GM21515 (cell line): ENCODE data around the gene SLC10A1.
"Not testable (repeated sequence)": the region's sequence is repeated elsewhere in the genome, so short reads cannot be mapped to it uniquely, and the experiment has no call there.

Experiments
- ATAC-seq: cut with Tn5 transposase; IDR thresholded peaks from one replicate; pipeline ENCODE4 v1.9.1; 2021; ENCODE audit not compliant: unreplicated experiment

Gene SLC10A1

DNA sequence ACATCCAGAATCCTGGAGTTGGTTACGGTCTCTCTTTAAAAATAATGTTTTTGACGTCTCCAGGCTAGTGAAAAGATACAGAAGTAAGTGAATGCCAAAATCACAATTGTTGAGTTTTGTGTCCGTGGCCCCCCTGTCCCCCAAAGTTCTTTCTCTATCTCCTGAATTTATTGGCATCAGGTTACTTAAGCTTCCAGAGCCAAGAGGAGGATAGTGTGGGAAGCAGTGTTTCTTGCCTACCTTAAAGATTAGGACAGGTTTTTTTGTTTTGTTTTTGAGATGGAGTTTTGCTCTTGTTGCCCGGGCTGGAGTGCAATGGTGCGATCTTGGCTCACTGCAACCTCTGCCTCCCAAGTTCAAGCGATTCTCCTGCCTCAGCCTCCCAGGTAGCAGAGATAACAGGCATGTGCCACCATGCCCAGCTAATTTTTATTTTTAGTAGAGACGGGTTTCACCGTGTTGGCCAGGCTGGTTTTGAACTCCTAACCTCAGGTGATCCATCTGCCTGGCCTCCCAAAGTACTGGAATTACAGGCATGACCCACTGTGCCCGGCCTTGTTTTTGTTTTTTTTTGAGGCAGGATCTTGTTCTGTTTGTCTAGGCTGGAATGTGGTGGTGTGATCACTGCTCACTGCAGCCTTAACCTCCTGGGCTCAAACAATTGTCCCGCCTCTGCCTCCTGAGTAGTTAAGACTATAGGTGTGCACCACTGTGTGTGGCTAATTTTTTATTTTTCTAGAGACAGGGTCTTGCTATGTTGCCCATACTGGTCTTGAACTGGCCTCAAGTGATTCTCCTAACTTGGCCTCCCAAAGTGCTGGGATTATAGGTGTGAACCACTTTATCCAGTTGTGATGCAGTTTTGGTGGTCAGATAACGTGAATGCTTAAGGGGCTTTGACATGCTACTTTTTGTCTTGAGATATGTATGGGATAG is 24.7 kb downstream of the SLC10A1 start:
- no peak for ATAC-seq

DNA sequence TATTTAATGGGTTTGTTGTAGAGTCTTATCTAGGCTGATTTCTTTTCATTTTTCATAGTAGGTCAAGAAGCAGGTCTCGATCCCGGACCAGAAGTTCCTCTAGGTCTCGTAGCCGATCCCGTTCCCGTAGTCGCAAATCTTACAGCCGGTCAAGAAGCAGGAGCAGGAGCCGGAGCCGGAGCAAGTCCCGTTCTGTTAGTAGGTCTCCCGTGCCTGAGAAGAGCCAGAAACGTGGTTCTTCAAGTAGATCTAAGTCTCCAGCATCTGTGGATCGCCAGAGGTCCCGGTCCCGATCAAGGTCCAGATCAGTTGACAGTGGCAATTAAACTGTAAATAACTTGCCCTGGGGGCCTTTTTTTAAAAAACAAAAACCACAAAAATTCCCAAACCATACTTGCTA is 25.9 kb downstream of the SLC10A1 start:
- ATAC-seq: no peak

DNA sequence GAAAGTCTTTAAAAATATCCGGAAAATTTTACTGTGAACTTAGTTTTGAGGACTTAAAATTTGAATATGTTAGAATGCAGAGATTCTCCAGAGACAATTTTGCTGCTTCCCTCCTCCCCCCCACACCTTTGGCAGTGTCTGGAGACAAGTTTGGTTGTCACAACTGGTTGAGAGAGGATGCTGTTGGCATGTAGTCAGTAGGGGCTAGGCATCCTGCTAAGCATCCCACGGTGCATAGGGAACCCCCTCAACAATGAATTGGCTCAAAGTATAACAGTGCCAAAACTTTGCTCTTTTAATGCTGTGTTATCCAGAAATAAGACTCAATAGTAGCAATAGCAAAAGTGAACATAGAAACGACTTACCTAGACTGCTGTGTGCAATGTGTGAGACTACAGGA is 26.5 kb downstream of the SLC10A1 start:
- ATAC-seq: no peak

DNA sequence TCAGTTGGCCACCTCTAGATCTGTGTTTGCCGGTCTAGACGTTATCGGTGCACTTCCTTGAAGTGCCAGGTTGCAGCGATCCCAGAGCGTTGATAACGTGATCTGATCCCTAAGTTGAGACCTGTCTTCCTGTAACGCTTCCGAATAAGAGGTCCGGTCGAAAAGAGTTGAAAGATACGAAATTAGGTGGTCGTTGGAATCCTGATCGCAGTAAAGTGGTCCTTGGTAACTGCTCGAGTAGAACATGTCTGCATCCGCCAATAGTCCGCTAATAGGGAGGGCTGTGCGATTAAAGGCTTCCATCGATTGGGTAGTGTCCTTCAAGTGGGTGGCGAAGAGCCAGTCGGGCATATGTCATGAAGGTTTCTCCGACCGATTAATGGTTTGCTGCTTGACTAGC is 27.4 kb downstream of the SLC10A1 start:
- no peak for ATAC-seq

DNA sequence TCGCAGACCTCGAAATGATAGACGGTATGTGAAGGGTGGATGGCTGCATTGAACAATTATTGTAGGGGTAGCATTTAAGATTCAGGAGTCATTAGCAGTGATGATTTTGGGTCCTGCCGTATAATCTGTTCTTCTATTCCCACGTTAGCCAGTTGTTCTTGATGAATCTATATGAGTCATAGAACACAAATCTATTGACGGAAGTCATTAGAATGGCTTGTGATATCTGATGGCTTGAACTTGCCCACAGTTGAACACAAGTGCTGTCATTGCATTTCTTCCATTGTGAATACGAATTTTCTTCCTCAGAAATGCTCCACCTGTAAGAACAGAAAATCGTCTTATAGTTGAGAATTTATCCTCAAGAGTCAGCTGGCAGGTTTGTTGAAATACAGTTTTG is 28.2 kb downstream of the SLC10A1 start:
- no peak for ATAC-seq

DNA sequence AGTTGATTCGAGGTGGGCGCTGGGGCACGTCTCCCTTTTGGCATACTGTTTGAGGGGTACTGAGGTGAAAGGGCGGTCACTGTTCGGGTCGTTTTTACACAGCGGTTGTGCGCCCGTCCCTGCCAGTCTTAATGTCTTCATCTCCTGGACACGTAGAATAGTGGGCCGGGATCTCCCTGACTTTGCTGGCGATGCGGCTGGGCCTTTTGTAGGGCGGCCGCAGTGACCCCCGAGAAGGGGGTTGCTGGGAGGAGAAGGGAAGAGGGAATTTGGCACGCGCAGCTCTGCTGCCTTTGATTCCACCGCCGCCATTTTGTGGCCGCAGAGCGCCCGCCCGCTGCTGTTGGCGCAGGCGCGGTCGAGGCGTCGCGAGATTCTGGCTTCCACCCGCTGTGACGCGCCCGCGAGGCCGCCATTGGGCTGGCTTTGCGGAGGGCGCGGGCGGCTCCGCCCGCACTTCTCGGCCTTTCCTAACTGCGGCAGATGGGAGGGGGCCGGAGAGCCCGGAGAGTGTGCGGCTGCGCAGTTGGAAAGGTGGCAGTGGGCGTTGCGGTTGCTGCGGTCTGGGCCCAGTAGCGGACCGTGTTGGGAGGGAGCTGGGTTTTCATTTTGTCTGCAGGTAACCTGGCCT is 29.6 kb downstream of the SLC10A1 start:
- ATAC-seq: peak; percentile 60

DNA sequence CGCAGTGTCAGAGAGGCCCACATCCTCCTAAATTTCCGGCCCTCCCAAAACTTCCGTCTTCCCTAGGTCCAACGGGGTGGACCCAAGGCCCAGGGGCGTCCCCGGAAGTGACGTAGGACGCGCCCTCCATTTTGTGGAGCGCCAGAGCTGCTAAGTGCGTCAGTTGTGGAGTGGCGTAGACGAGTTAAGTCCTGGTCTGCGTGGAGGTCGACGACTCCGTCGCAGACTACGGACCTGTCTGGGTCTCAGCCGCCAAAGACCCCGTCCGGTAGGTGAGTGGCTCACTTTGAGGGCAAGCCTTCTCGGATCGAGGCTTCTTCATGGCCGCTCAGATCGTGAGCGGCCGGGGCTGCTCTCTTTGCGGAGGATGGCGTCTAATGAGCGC is 30.1 kb downstream of the SLC10A1 start, which contains the start of gene SRSF5:
TSS of gene SRSF5 (plus strand) at position 159 of the 385 bp plus-strand sequence. CDS start 1,015 bp downstream, outside the sequence.
- peak; percentile 80 for ATAC-seq

DNA sequence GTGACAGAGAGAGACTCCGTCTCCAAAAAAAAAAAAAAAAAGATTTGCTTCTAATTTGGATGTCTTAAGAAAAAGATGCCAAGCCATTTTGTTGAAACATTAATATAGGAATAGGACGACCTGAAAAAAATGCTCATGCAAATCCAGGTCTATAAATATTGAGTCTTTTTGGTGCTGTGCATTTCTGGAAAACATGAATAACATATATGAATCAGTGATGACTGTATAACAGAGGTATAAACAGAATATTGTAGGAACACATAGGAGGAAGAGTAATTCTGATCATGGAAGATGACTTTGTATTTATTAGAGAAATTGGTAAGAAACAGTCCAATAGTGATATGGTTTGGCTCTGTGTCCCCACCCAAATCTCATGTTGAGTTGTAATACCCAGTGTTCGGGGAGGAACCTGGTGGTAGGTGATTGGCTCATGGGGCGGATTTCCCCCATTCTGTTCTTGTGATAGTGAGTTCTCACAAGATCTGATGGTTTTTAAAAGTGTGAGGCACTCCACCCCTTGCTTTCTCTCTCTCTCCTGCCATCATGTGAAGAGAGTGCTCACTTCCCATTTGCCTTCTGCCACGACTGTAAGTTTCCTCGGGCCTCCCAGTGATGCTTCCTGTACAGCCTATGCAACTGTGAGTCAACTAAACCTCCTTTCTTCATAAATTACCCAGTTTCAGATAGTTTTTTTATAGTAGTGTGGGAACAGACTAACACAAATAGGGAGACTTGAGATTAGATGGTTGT is 33.1 kb downstream of the SLC10A1 start:
- ATAC-seq: no peak

DNA sequence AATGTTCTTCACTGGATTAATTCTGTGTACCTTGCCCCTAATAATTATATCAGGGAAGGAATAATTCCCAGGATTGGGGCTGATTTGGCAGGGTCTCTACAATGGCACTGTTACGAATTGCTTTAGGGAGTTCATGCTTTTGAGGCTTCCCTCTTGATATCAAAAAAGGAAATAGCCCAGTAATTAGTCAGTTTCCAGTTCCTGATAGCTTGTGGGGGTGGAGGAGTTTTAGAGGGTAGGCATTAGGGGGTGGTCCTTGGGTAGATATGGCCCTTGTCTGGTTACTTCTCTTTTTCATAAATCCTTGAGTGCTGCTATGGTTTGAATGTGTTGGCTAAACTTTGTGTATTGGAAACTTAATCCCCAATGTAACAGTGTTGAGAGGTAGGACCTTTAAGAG is 36.2 kb downstream of the SLC10A1 start:
- ATAC-seq: no peak

DNA sequence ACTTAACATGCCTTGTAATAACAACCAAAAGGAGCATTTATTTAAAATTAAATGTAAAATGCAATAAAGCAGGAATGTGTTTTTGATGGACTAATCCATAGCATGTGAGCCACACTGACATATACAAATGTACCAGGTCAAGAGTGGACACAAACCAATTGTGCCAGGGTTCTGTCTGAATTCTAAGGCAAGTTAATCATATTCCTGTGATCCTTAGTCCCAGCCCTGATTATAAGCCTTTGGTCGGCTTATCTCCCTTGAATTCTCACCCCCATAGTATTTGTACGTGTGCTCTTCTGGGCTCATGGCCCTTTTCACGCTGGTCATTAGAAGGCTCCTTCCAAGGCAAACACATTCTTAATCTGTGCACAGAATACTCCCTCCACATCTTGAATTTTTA is 40.7 kb downstream of the SLC10A1 start:
- ATAC-seq: no peak

DNA sequence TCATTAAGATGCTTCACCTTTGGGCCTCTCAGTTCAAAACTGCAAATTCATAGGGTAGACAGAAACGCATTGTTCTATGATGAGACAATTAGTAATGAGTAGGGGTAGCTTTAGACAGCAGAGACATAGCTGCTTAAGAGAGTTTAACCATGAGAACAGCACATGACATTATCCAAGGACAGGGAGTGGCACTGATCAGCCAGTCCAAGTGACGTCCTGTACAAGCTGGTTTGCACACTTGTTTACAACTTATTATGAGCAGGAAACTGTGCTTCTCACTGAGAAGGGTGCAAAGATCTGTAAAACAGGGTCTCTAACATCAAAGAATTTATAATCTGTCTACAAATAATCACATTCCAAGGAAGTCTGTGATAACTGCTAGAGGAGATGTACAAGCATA is 41.3 kb downstream of the SLC10A1 start:
- ATAC-seq: no peak

DNA sequence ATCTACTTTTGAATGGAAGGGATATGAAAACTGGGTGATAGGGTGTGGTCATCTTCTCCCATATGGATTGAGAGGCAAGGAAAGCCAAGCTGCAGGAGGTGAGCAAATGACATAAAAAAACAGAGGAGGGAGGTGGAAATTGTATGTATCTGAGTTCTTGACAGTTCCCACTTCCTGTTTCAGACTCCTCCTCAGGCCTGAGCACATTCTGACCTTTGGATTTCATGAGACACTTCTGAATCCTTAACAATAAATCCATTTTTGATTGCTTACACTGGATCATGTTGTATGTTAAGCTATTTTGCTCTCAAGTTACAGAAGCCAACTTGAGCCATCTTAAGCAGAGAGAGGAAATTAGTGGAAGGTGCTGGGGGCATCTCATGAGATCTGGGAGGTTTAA is 41.7 kb downstream of the SLC10A1 start:
- ATAC-seq: no peak

DNA sequence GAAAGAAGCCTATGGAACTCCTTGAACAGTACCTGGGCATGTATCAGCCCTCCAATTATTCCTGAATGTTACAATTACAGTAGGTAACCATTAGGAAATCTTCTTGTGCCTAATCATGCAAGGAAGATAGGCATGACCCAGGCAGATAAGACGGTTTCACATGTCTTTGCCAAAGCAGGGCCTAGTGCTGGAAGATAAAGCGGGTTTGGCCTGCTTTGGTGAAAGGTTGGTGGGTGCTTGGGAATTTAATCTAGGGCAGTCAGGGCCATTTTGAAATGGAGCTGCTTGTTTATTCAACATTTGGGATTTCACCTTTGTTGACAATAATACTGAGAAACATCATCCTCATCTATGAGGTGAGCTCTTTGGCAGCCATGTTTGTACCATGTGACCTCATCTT is 42.6 kb downstream of the SLC10A1 start:
- no peak for ATAC-seq

DNA sequence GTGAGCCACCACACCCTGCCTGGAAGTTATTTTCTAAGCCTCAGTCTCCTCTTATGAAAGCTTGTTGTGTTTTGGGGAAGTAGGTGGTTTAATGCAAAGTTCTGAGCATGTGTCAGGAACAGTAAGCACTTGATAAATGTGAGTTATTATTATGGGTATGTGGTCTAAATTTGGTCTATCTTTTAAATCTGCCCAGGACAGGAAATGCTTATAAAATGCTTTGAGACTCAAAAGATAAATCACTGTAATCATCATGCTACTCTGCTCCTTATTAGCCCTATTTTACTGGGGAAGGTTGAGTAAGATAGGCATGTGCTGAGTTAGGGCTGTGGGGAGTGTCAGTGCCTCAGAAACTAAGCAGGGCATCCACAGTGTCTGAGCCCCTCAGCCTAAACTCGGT is 43.2 kb downstream of the SLC10A1 start:
- ATAC-seq: no peak

DNA sequence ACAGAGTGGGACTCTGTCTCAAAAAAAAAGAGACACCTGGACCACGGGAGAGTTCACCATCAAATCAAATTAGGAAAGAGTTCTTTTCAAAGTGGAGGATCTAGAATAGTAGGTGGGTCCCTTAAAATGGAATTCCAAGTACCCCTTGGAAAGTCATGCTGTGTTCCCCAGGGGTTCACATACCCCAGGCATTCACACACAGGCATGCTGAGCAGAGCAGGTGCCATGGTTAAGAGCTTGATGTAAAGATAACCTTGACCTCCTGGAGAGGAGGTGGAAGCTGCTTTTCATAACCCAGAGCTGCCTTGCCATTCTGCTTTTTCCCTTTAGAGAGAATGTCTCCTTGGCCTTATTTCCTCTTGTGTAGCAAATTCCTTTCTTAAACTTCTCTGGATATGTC is 44.3 kb downstream of the SLC10A1 start:
- ATAC-seq: no peak

DNA sequence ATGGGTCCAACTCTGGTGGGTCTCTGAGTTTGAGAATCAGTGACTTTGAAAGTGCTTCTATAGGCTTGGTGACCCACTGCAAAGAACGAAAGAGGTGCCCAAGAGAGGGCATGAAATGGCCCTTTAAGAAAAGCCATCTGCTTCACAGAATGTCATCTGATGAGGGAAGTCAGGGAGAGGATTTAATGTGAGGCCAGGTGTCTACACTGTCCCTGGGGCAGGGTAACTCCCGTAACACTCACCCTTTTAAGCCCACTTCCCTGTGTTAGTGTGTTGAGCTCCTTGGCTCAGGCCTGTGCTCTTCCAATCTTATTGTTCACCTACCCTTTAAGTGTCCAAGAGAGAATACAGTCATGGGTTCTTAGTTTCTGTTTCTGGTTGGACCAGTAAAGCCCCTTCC is 46.5 kb downstream of the SLC10A1 start:
- ATAC-seq: no peak

DNA sequence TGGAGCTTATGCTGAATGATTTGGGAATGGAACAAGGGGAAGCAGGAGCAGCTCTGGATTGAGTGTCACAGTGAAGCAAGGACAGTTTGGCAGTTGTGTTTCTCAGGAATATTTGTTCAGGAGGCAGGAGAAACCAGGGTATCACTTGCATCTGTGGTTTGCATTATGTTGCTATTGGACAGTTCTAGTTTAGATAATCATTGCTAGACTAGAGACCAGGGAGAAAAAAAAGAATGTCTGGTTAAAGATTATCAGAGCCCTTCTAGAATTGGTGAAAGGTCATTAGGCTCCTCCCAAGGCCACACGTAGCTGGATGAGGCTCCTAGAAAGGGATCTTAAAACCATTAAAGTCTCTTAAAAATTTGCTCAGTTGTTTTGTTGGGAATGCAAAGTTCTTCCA is 47.1 kb downstream of the SLC10A1 start:
- no peak for ATAC-seq

DNA sequence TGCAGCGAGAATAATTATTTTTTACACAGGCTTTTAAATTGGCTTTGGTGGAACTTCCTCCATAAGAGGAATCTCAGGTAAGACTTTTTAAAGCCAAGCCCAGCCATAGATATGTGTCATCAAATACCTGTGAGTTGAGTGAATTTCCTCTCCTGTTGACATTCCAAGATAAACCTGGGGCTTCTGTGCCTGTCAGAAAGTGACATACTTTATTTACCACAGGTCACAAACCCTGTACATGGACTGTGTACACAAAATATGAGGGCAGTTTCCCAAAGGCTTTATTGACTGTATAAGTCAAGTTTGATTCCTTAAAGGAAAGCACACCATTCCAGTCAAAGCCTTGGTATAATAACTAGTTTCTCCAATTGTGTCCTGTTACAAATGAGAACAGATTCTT is 56.0 kb downstream of the SLC10A1 start:
- ATAC-seq: no peak

DNA sequence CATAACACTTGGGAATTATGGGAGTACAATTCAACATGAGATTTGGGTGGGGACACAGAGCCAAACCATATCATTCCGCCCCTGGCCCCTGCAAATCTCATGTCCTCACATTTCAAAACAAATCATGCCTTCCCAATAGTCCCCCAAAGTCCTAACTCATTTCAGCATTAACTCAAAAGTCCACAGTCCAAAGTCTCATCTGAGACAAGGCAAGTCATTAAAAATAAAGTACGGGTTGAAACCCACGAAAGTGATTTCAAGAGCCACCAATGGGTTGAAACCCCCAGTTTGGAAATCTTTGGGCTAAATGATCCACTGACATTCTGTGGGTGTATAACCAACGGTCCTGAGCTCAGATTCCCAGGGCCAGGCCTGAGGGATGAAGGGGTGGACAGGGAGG is 60.6 kb downstream of the SLC10A1 start:
- ATAC-seq: not testable (repeated sequence)

DNA sequence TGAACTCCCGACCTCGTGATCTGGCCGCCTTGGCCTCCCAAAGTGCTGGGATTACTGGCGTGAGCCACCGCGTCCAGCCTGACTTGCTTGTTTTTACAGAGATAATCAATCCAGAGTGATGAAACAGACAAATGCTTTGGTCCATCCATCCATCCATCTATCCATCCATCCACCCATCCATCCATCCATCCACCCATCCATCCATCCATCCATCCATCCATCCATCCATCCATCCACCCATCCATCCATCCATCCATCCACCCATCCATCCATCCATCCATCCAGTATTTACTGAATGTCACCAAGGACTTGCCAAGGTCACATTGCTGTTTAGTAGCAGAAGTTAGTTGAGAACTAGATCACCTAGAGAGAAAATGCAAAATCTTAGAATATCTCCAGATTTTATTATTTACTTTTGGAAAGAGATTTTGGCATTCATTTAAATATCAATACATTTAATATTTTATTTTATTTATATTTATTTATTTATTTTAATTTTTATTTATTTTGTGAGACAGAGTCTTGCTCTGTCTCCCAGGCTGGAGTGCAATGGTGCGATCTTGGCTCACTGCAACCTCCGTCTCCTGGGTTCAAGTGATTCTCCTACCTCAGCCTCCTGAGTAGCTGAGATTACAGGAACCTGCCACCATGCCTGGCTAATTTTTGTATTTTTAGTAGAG is 65.0 kb downstream of the SLC10A1 start:
- not testable (repeated sequence) for ATAC-seq

DNA sequence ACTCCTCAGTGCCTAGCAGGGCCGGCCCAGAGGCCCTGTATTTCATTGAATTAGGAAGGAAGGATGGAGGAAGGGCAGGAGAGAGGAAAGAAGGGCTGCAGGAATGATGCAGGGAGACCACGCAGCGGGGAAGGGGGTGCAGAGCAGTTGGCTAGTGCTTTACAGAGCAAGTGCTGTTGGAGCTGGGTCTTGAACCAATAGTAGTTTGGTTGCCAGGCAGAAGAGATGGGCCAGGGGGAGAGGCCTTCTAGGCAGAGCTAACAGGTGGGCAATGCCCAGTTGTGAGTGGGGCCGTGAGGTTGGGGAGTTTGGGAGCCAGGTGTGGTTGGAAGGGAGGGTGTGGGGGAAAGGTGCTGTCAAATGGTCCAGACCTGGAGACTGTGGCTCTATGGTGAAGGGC is 69.2 kb downstream of the SLC10A1 start:
- ATAC-seq: no peak
